ENCODE results near the gene MAPRE3.

The MAPRE3 gene

GRCh38 chr2:27049422-27050280, 79.2 kb downstream of the MAPRE3 start:
- no peak for TF ChIP-seq EZH2phosphoT487 (conservative IDR thresholded peaks at IDR 0.05; ENCODE audit: low read length)
- no peak for TF ChIP-seq CTCF (IDR thresholded peaks at IDR 0.05; ENCODE audit: insufficient read depth, low read length, poor library complexity, severe bottlenecking)
- H3K79me2 ChIP-seq (ENCODE audit: insufficient read depth, low read length) = no peaks in the 10 kb centered on the region
- peak overlapping the region; percentile 48 for H3K4me3 ChIP-seq (ENCODE audit: insufficient read depth, low read length, poor library complexity, severe bottlenecking)
- no peaks in the 10 kb centered on the region for H3K36me3 ChIP-seq (ENCODE audit: low read length)
- H3K9me3 ChIP-seq (ENCODE audit: insufficient read depth, low read length) = no peaks in the 10 kb centered on the region
- peak overlapping the region; percentile 70 for H2AFZ ChIP-seq (ENCODE audit: low read depth, low read length, severe bottlenecking)
- H3K9me2 ChIP-seq (replicated peaks; ENCODE audit: insufficient read depth, low read length) = no peaks in the 10 kb centered on the region
- H3K4me2 ChIP-seq (ENCODE audit: low read depth, low read length, poor library complexity, severe bottlenecking) = peak overlapping the region; percentile 84
- peaks cover 11% of the 10 kb centered on the region for H3F3A ChIP-seq (ENCODE audit: insufficient read depth)
- peak overlapping the region; percentile 69 for H3K9ac ChIP-seq (ENCODE audit: low read length)
- H3K27me3 ChIP-seq (ENCODE audit: low read length) = no peaks in the 10 kb centered on the region
- no peaks in the 10 kb centered on the region for H4K20me1 ChIP-seq (ENCODE audit: low read depth, low read length)
- no peak overlapping the region for H3K27ac ChIP-seq (ENCODE audit: low read depth, low read length)

DNA sequence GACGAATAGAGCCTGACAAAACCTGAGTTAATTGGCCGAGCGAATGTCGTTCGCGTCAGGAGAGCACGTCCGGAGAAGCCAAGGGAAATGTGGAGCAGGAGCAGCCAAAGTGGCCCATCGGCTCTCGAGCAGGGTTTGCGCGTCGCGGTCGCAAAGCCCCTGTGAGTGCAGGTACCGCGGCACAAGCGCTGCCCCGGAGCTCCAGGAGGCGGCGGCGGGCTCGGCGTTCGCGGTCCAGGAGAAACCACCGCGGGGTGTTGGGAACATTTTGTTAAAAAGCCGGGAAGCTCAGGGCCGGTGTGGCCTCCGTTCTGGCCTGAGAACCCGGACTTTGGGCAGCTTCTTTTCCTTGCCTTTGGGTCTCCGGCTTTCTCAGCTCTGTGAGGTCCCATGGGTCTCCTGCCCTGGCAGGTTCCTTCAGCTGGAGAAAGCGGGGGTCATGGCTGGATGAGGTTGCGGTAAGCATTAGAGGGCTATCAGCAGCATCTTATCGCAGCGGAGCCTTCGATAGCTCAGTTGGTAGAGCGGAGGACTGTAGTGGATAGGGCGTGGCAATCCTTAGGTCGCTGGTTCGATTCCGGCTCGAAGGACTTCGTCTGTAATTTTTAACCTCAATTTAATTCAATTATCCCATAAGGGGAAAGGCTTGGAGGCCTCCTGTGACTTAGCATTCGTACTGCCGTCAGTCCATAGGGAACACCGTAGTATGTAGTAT, 80.0 kb downstream of the MAPRE3 start:
- no peaks in the 10 kb centered on the region for H3K9me3 ChIP-seq (ENCODE audit: insufficient read depth, low read length)
- peak overlapping the region; percentile 73 for H3K27ac ChIP-seq (ENCODE audit: low read depth, low read length)
- peak overlapping the region; percentile 69 for H3K9ac ChIP-seq (ENCODE audit: low read length)
- H3K9me2 ChIP-seq (replicated peaks; ENCODE audit: insufficient read depth, low read length) = no peaks in the 10 kb centered on the region
- peak overlapping the region; percentile 48 for H3K4me3 ChIP-seq (ENCODE audit: insufficient read depth, low read length, poor library complexity, severe bottlenecking)
- TF ChIP-seq EZH2phosphoT487 (conservative IDR thresholded peaks at IDR 0.05; ENCODE audit: low read length) (no peak), CTCF (IDR thresholded peaks at IDR 0.05; ENCODE audit: insufficient read depth, low read length, poor library complexity, severe bottlenecking) (no peak)
- no peaks in the 10 kb centered on the region for H3K27me3 ChIP-seq (ENCODE audit: low read length)
- no peaks in the 10 kb centered on the region for H3K36me3 ChIP-seq (ENCODE audit: low read length)
- no peaks in the 10 kb centered on the region for H4K20me1 ChIP-seq (ENCODE audit: low read depth, low read length)
- peak overlapping the region; percentile 76 for H2AFZ ChIP-seq (ENCODE audit: low read depth, low read length, severe bottlenecking)
- H3F3A ChIP-seq (ENCODE audit: insufficient read depth) = peaks cover 11% of the 10 kb centered on the region
- H3K4me2 ChIP-seq (ENCODE audit: low read depth, low read length, poor library complexity, severe bottlenecking) = peak overlapping the region; percentile 84
- no peaks in the 10 kb centered on the region for H3K79me2 ChIP-seq (ENCODE audit: insufficient read depth, low read length)

DNA sequence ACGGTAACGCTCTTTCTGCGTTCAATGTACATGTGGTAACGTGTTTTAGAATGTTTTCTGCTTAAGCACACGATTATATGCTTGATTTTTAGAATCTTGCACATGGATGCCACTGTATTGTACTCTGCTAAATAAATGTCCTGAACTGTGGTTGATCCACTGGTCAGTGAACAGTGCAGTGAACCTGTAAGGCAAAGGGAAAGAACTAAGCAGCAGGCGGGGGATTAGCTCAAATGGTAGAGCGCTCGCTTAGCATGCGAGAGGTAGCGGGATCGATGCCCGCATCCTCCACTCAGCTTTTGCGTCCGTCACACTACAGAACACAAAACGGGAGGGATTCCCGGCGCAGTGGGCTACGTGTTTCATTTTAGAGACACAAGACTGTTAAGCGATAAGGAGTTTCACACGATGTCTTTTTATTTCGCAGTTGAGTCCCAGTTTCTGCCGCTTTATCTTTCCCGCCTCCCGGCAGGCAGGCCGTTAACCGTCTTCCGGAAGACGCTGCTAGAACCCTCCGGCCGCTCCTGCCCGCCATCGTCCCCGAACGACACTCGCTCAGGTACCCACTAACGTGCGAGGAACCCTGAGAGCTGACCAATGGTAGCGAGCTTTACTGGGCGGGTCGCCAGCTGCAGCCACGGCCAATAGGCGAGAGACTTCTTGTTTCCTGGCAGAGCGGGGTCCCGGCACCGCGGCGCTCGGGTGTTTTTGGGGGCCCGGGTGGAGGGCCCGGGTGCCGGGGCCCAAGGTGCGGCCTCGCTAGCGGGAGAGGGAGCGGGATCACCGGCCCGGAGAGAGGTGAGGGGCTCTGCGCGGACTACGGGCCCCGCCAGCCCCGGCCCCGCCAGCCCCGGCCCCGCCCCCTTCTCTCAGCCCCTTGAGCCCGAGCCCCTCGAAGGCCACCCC, 80.8 kb downstream of the MAPRE3 start, which contains the start of gene AGBL5:
TSS of gene AGBL5 (plus strand) at position 673 of the 906 bp plus-strand sequence. CDS start 1,291 bp downstream, outside the sequence.
- Histone ChIP-seq H3K9me3 (ENCODE audit: insufficient read depth, low read length) (no peaks in the 10 kb centered on the region), H2AFZ (ENCODE audit: low read depth, low read length, severe bottlenecking) (peak within 1 kb of the TSS; percentile 76), H3K27me3 (ENCODE audit: low read length) (no peaks in the 10 kb centered on the region), H3K36me3 (ENCODE audit: low read length) (no peaks in the 10 kb centered on the region), H3K79me2 (ENCODE audit: insufficient read depth, low read length) (no peaks in the 10 kb centered on the region), H3K4me2 (ENCODE audit: low read depth, low read length, poor library complexity, severe bottlenecking) (peak within 1 kb of the TSS; percentile 84), H4K20me1 (ENCODE audit: low read depth, low read length) (no peaks in the 10 kb centered on the region), H3K9me2 (replicated peaks; ENCODE audit: insufficient read depth, low read length) (no peaks in the 10 kb centered on the region), H3F3A (ENCODE audit: insufficient read depth) (peaks cover 11% of the 10 kb centered on the region), H3K9ac (ENCODE audit: low read length) (peak within 1 kb of the TSS; percentile 69), H3K4me3 (ENCODE audit: insufficient read depth, low read length, poor library complexity, severe bottlenecking) (peak within 1 kb of the TSS; percentile 76), H3K27ac (ENCODE audit: low read depth, low read length) (peak within 1 kb of the TSS; percentile 73)
- no peak for TF ChIP-seq CTCF (IDR thresholded peaks at IDR 0.05; ENCODE audit: insufficient read depth, low read length, poor library complexity, severe bottlenecking)
- no peak for TF ChIP-seq EZH2phosphoT487 (conservative IDR thresholded peaks at IDR 0.05; ENCODE audit: low read length)
